Activated CD4-positive, alpha-beta T cell treated with anti-CD3 and anti-CD28 coated beads for 48 hours (primary cell): ENCODE measurements around the gene NUB1.

ENCODE experiments used
- DNase-seq: peaks from one replicate; pipeline ENCODE4 v3.0.0-alpha.2; 2020

The NUB1 gene

GRCh38 chr7:151392002-151392401 is 50.4 kb downstream of the NUB1 start:
- DNase-seq: no peak

DNA sequence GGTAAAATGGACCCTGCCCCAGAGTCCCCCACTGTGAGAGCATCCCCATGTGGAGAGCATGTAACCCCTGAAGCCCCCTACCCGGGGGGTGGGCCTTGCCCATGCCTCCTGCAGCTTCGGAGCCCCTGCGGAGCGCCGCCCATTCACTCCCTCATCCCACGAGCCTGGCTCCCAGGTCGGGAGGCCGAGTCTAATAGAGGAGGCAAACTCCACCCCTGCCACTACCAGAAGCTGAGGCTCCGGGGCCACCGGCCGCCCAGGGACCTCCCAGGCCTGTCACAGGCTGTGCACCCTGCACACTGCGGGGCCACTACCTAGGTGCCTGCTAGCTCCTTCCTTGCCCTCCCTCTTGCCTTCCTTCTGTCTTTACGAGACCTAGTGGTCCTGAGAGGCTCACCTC is 50.8 kb downstream of the NUB1 start:
- DNase-seq: no peak

DNA sequence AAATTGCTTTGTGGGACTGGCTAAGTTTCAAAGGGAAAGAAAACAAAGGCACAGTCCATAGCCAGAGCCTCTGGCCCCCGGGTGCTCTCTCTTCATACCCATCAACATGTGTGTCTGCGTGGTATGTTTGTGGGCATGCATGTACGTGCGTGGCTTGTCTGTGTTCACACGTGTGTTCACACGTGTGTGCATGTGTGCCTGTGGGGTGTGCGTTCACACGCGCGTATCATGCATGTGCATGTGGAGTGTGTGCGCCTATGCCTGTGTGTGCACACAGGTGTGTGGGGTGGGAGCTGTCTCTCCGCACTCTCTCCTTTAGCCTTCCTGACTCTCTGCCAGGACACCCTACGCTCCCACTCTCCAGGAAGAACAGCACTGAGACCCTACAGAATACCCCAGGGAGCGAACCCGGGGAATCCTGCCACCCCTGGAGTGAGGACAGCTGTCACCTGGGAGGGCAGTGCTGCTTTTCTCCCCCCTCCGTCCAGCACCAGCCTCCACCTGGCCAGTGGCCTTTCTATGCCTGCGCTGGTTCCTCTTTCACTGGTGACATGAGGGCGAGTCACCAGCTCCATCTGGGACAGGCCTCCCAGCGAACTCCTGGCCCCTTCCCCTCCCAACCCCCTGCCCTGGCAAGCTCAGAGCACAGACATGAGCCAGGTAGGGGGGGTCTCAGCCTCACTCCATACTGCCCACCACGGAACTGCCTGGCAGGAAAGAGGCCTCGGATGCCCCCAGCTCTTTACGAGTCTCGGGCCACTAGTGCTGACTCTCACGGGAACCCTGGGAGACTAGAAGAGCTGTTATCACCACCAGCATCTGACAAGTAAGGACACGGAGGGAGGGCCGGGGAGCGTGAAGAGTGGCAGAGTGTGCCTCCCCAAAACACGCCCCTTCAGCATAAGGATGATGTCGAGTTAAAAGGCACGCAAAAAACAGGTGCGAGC is 51.7 kb downstream of the NUB1 start:
- no peak for DNase-seq

DNA sequence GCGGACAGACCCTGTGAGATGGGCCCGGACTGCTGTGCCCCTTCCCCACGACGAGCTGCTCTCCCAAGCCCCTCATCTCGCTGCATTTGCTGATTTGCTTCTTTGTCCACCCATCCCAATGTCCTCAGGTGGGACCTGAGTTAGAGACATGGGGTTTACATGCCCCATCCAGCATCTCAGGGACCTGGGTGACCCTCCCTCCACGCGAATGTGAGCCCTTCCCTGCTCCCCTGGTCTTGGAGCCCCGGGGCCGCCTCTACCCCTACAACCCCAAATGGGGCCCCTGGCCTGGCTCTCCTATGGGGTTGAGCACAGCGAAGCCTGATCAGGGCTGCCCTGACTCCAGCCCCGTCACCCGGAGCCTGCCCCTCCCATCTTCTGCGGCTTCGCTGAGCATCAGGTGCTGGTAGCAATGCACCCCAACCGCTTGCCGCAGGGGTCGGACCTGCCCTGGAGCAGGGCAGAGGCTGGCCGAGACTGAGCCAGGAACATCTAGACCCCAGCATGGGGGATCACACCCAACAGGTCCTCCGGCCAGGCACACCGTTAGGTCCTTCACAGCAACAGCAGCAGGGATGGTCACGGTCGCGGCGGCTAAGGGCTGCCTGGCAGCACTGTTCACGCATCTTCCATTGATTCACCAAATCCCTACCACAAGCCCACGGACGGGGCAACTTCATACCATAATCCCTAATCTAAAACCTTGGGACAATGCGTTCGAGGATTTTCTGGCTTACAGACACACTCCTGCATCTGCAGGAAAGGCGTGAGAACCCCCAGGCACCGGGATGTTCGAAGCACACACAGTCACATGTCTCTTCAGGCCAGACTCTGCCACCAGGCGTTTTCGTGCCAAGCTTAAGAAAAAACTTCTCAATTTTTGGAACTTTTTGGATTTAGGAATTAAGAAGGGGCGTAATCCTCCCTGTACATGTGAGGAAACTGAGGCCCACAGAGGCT is 52.7 kb downstream of the NUB1 start:
- DNase-seq: no peak

DNA sequence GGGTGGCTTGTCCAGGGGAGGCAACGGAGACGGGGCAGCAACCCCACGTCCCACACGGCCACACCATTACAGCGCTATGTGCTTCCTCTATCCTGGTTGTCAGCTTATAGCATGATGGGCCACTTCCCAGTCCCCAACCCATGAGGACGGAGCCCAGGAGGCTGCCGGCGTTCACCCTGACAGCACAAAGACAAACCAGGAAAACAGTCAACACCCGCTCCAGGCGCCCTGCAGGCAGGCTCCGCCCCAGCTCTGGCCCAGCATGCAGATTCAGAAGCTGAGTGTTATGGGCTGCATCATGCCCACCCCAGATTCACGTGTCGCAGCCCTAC is 53.4 kb downstream of the NUB1 start:
- no peak for DNase-seq

GRCh38 chr7:151396328-151396970 is 54.8 kb downstream of the NUB1 start:
- no peak for DNase-seq

DNA sequence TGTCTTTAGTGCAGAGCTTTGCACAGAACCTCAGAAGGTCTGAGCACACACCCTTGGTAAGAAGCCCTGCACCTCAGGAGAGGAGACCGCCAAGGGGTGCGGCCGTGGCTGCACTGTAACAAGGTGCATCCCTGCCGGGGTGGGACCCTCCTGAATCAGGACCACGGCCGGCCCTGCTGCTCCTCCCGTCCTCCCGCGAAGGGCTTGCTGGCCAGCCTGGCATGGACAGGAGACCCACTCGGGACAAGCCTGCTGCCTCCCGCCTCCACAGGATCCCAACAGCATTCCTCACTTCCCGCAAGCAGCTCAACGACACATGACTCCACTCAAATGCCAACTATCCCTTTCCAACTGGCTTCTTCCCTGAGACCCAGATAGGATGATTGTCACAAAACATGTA is 55.4 kb downstream of the NUB1 start:
- no peak for DNase-seq

GRCh38 chr7:151398446-151399304 is 57.1 kb downstream of the NUB1 start:
- DNase-seq: no peak

DNA sequence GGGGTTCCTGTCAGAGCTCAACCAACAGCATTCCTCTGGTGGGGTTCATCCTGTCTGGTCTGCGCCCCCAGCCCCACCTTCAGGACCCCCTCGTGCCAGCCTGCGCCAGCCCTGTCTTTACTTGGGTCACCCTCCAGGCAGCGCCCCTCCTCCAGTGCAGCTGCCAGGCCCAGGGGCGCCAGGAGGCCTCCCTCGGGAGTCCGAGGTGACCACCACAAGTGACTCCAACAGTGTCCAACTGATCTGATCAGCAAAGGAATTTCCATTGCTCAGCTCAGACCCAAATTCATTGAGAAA is 57.6 kb downstream of the NUB1 start:
- no peak for DNase-seq

- DNase-seq: no peak
Observed at GRCh38 chr7:151399906-151400305, 58.3 kb downstream of the NUB1 start.

DNA sequence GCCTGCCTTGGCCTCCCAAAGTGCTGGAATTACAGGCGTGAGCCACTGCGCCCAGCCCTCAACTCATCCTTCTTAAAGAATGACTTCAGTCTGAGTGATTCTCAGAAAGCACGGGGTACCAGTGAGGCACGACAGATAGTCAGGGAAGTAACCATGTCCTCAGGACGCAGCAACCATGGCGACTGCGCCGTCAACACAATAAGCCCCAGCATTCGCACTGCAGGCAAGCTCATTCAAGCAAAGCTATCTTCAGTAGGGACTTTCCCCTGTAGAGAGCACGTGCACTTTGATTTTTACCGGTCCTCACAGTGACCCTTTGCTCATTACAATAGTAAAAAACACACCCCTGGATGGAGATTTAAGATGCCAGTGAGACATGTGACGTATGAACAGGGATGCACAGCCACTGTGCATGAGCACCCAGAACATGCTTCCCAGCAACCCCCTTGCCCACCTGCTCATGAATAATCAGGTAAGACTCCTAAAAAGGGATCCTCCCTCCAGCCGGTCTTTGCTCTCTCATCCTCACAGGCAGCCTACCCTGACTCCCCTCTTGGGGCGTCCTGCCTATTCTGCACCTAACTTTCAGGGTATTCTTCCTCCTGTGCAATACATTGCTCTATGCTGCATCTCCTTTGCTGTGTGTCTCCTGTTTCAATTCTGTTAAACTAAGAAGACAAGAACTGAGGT is 59.2 kb downstream of the NUB1 start:
- no peak for DNase-seq

DNA sequence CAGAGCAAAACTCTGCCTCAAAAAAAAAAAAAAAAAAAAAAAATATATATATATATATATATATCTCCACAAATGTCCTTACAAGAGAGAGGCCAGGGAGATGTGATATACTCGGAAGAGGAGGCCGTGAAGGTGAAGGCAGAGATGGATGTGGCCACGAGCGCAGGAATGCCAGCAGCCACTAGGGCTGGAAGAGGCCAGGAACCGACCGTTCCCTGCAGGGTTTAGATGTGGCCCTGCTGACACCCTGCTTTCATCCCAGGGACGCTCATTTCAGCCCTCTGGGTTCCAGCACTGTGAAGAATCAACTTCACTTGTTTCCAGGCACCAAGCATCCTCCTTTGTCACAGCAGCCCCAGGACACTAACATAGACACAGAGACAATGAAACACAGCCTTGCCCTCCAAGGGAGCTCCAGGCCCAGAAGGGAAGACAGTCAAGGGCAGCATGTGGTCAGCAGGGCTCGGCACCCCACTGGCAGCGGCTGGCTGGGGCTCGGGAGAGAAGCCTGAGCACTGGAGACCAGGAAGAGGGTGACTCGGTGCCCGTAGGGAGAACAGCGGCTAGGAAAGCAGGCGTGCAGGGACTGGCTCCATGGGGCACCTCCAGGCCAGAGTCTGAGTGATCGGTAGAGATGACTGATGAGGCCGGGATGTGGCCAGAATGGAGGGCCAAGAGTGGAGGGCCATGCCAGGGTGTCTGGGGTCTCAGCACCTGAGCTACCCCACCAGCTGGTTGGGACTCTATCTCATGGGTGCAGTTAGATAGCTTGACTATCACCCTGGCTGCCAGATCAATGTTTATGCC is 60.6 kb downstream of the NUB1 start:
- no peak for DNase-seq

DNA sequence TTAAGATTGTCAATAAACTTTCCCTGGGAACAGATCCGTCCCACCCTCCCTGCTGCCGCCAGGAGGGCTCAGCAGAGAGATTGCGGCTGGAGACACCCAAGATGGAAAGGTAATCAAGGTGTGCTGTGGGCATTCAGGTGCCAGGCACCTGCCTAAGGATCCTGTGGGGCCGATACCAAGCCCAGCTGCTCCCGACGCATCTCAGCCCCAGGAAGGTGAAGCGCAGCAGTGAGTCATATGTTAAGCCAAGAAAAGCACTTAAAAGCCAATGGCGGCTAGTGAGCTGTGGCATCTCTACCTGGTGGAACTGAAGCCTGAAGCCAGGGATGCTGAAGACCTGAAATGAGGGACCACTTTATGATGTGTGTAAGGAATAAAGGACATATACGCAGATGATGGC is 62.2 kb downstream of the NUB1 start:
- DNase-seq: no peak

- DNase-seq: no peak
Observed at GRCh38 chr7:151404216-151405011, 62.8 kb downstream of the NUB1 start.

GRCh38 chr7:151405056-151405455 is 63.4 kb downstream of the NUB1 start:
- no peak for DNase-seq

GRCh38 chr7:151405588-151405987 is 64.0 kb downstream of the NUB1 start:
- no peak for DNase-seq

- no peak for DNase-seq
Observed at GRCh38 chr7:151406051-151406875, 64.7 kb downstream of the NUB1 start.

GRCh38 chr7:151406886-151407583 is 65.4 kb downstream of the NUB1 start:
- DNase-seq: no peak

GRCh38 chr7:151408498-151408838 is 66.9 kb downstream of the NUB1 start:
- no peak for DNase-seq
